ENCODE data around the gene HNF1B.

HNF1B gene

GRCh38 chr17:37759014-37759637 is 14.3 kb upstream of the HNF1B start:
- no peak for DNase-seq

- DNase-seq = no peak
These were observed 11.2 kb upstream of the HNF1B start for GRCh38 chr17:37756051-37756450.

GRCh38 chr17:37755455-37755854 is 10.6 kb upstream of the HNF1B start:
- no peak for DNase-seq

- DNase-seq = no peak
These were observed 9.5 kb upstream of the HNF1B start for GRCh38 chr17:37754363-37754762.

GRCh38 chr17:37752482-37752881 is 7.6 kb upstream of the HNF1B start:
- no peak for DNase-seq

GRCh38 chr17:37750768-37751475 is 6.1 kb upstream of the HNF1B start:
- no peak for DNase-seq

GRCh38 chr17:37750292-37750691 is 5.4 kb upstream of the HNF1B start:
- DNase-seq = no peak

- no peak for DNase-seq
These were observed 2.4 kb upstream of the HNF1B start for GRCh38 chr17:37747222-37747621.

- DNase-seq = no peak
These were observed 1.8 kb upstream of the HNF1B start for GRCh38 chr17:37746617-37747016.

GRCh38 chr17:37745801-37746426 is 1.1 kb upstream of the HNF1B start:
- DNase-seq = no peak

- DNase-seq = no peak
These were observed 279 bp downstream of the HNF1B start for GRCh38 chr17:37744633-37744927.

GRCh38 chr17:37743875-37744632 is 805 bp downstream of the HNF1B start:
- no peak for DNase-seq

- DNase-seq = no peak
These were observed 1.3 kb downstream of the HNF1B start for GRCh38 chr17:37743612-37743874.

- DNase-seq = no peak
These were observed 1.9 kb downstream of the HNF1B start for GRCh38 chr17:37742762-37743611.

GRCh38 chr17:37742116-37742761 is 2.6 kb downstream of the HNF1B start:
- DNase-seq = no peak

GRCh38 chr17:37741341-37742115 is 3.3 kb downstream of the HNF1B start:
- no peak for DNase-seq

- DNase-seq = no peak
These were observed 3.9 kb downstream of the HNF1B start for GRCh38 chr17:37740915-37741314.

GRCh38 chr17:37737971-37738370 is 6.9 kb downstream of the HNF1B start:
- no peak for DNase-seq

- DNase-seq = no peak
These were observed 7.8 kb downstream of the HNF1B start for GRCh38 chr17:37737081-37737480.

- DNase-seq = no peak
These were observed 8.4 kb downstream of the HNF1B start for GRCh38 chr17:37736428-37736827.

- no peak for DNase-seq
These were observed 9.7 kb downstream of the HNF1B start for GRCh38 chr17:37735165-37735564.

- DNase-seq = no peak
These were observed 12.5 kb downstream of the HNF1B start for GRCh38 chr17:37732316-37732715.
